NCI-H774 (cell line): ENCODE data around the gene EPHA6.
"Not testable (repeated sequence)": the region's sequence is repeated elsewhere in the genome, so short reads cannot be mapped to it uniquely, and the experiment has no call there.

Source experiments
- DNase-seq: peaks from one replicate; lab custom pipeline; 2025; lab: John Stamatoyannopoulos, UW

EPHA6 gene

GRCh38 chr3:96915445-96915844 is 101.1 kb downstream of the EPHA6 start:
- no peak for DNase-seq

- DNase-seq, result no peak
These were observed 116.9 kb downstream of the EPHA6 start for GRCh38 chr3:96931119-96931862.

GRCh38 chr3:96942131-96942530 is 127.7 kb downstream of the EPHA6 start:
- not testable (repeated sequence) for DNase-seq

- no peak for DNase-seq
These were observed 144.5 kb downstream of the EPHA6 start for GRCh38 chr3:96958856-96959255.

- DNase-seq, result no peak
These were observed 145.1 kb downstream of the EPHA6 start for GRCh38 chr3:96959474-96959873.

- no peak for DNase-seq
These were observed 145.7 kb downstream of the EPHA6 start for GRCh38 chr3:96959901-96960641.

- DNase-seq, result no peak
These were observed 146.4 kb downstream of the EPHA6 start for GRCh38 chr3:96960661-96961330.

GRCh38 chr3:96961576-96961975 is 147.2 kb downstream of the EPHA6 start:
- DNase-seq, result no peak

GRCh38 chr3:96966181-96966929 is 152.0 kb downstream of the EPHA6 start:
- DNase-seq, result no peak

- no peak for DNase-seq
These were observed 155.8 kb downstream of the EPHA6 start for GRCh38 chr3:96970211-96970610.

- no peak for DNase-seq
These were observed 163.3 kb downstream of the EPHA6 start for GRCh38 chr3:96977671-96978070.

- DNase-seq, result not testable (repeated sequence)
These were observed 169.3 kb downstream of the EPHA6 start for GRCh38 chr3:96983716-96984115.

- no peak for DNase-seq
These were observed 171.8 kb downstream of the EPHA6 start for GRCh38 chr3:96986241-96986640.

- DNase-seq, result no peak
These were observed 176.8 kb downstream of the EPHA6 start for GRCh38 chr3:96991231-96991630.

- DNase-seq, result no peak
These were observed 177.5 kb downstream of the EPHA6 start for GRCh38 chr3:96991800-96992365.

- DNase-seq, result no peak
These were observed 180.6 kb downstream of the EPHA6 start for GRCh38 chr3:96994988-96995387.

GRCh38 chr3:96996009-96996408 is 181.6 kb downstream of the EPHA6 start:
- DNase-seq, result no peak

- DNase-seq, result no peak
These were observed 187.2 kb downstream of the EPHA6 start for GRCh38 chr3:97001611-97002010.

GRCh38 chr3:97009427-97010019 is 195.1 kb downstream of the EPHA6 start:
- DNase-seq, result no peak

GRCh38 chr3:97010881-97011657 is 196.7 kb downstream of the EPHA6 start:
- DNase-seq, result no peak

- no peak for DNase-seq
These were observed 207.4 kb downstream of the EPHA6 start for GRCh38 chr3:97021778-97022177.
